Calu3 (cell line): ENCODE measurements around the gene SRPK2. TPM values are rescaled to one million over a fixed set of nuclear protein-coding genes. Genes with fewer than 3 reads are reported as not detected.

Experiments
- BruUV-seq: library from RNA; stranded (reverse); fragments of 400-500 nt; replicated peaks from 2 replicates; lab custom pipeline; 2021; lab: Mats Ljungman, UMichigan
- CTCF ChIA-PET: fragments of 300-600 bp; sonication (Branson Sonifier 250); formaldehyde crosslinking; loops from one replicate; lab custom pipeline; 2022; ENCODE audit warnings: antibody characterized with exemption; lab: Charles Lee
- DNase-seq: peaks from one replicate; pipeline ENCODE4 v3.0.0; 2022
- H3K27ac Mint-ChIP-seq: one replicate; pipeline ENCODE4 v1.8.0; 2022; ENCODE audit warnings: mixed read lengths; ENCODE audit not compliant: unreplicated experiment
- H3K27me3 Mint-ChIP-seq: one replicate; pipeline ENCODE4 v1.8.0; 2022; ENCODE audit warnings: mixed read lengths; ENCODE audit not compliant: unreplicated experiment
- H3K36me3 Mint-ChIP-seq: one replicate; pipeline ENCODE4 v1.8.0; 2022; ENCODE audit warnings: mild to moderate bottlenecking, moderate library complexity, mixed read lengths; ENCODE audit not compliant: insufficient read depth, unreplicated experiment
- H3K4me1 Mint-ChIP-seq: one replicate; pipeline ENCODE4 v1.8.0; 2022; ENCODE audit warnings: mild to moderate bottlenecking, low read depth, mixed read lengths; ENCODE audit not compliant: unreplicated experiment
- H3K4me3 Mint-ChIP-seq: one replicate; pipeline ENCODE4 v1.8.0; 2022; ENCODE audit warnings: mild to moderate bottlenecking, low read depth, moderate library complexity, mixed read lengths; ENCODE audit not compliant: unreplicated experiment
- H3K9me3 Mint-ChIP-seq: one replicate; pipeline ENCODE4 v1.8.0; 2022; ENCODE audit warnings: low read depth, mixed read lengths; ENCODE audit not compliant: unreplicated experiment
- CTCF ChIP-seq: fragments of 200-600 bp; IDR thresholded peaks from one replicate; pipeline ENCODE4 v1.8.0; 2022; ENCODE audit warnings: antibody characterized with exemption; ENCODE audit not compliant: unreplicated experiment
- intact Hi-C: fragments of 100-400 bp; cut with micrococcal nuclease; formaldehyde crosslinking; loops from one replicate; pipeline ENCODE4 v1.10.0; 2022; ENCODE audit not compliant: unreplicated experiment
- total RNA-seq: library from RNA; stranded (reverse); gene quantifications from 2 replicates; pipeline ENCODE4 v1.2.3, GENCODE V29; 2022

Gene SRPK2
- total RNA-seq, 1 experiment from 2014 or later = 40.2 TPM

GRCh38 chr7:105156731-105157130 lies 232.0 kb downstream of the SRPK2 start:
- H3K4me3 Mint-ChIP-seq = no peak overlapping the region
- H3K27ac Mint-ChIP-seq = no peak overlapping the region
- H3K27me3 Mint-ChIP-seq = no peaks in the 10 kb centered on the region
- intact Hi-C loops = no loop called here
- CTCF ChIA-PET = no interaction called here
- no peak for TF ChIP-seq CTCF
- no peaks in the 10 kb centered on the region for H3K36me3 Mint-ChIP-seq
- no peaks in the 10 kb centered on the region for H3K9me3 Mint-ChIP-seq
- no TSS peak for BruUV-seq
- no peaks in the 10 kb centered on the region for H3K4me1 Mint-ChIP-seq
- no peak for DNase-seq

- CTCF ChIA-PET = no interaction called here
- DNase-seq = no peak
- TF ChIP-seq CTCF = no peak
- H3K4me1 Mint-ChIP-seq = peaks cover 8% of the 10 kb centered on the region
- no peaks in the 10 kb centered on the region for H3K36me3 Mint-ChIP-seq
- no peaks in the 10 kb centered on the region for H3K27me3 Mint-ChIP-seq
- intact Hi-C loops = loop anchor here (5.0 kb wide), 1 partner anchor 183 kb away; no protein-coding TSS in a partner anchor
- H3K27ac Mint-ChIP-seq = no peak overlapping the region
- H3K9me3 Mint-ChIP-seq = no peaks in the 10 kb centered on the region
- BruUV-seq = no TSS peak
- H3K4me3 Mint-ChIP-seq = no peak overlapping the region
These were observed 234.6 kb downstream of the SRPK2 start for GRCh38 chr7:105154084-105154483.

- Mint-ChIP-seq H3K27me3 (no peaks in the 10 kb centered on the region), H3K4me3 (no peak overlapping the region), H3K4me1 (peaks cover 10% of the 10 kb centered on the region), H3K27ac (no peak overlapping the region), H3K36me3 (no peaks in the 10 kb centered on the region), H3K9me3 (no peaks in the 10 kb centered on the region)
- CTCF ChIA-PET = no interaction called here
- no peak for DNase-seq
- BruUV-seq = no TSS peak
- TF ChIP-seq CTCF = no peak
- intact Hi-C loops = loop anchor here (5.0 kb wide), 1 partner anchor 184 kb away; no protein-coding TSS in a partner anchor
These were observed 235.2 kb downstream of the SRPK2 start for GRCh38 chr7:105153531-105153930.

GRCh38 chr7:105151152-105151551 lies 237.6 kb downstream of the SRPK2 start:
- H3K9me3 Mint-ChIP-seq = no peaks in the 10 kb centered on the region
- DNase-seq = no peak
- intact Hi-C loops = loop anchor here (5.0 kb wide), 1 partner anchor 186 kb away; no protein-coding TSS in a partner anchor
- H3K4me3 Mint-ChIP-seq = no peak overlapping the region
- BruUV-seq = no TSS peak
- CTCF ChIA-PET = no interaction called here
- H3K27ac Mint-ChIP-seq = no peak overlapping the region
- no peaks in the 10 kb centered on the region for H3K36me3 Mint-ChIP-seq
- no peak for TF ChIP-seq CTCF
- H3K27me3 Mint-ChIP-seq = no peaks in the 10 kb centered on the region
- peaks cover 10% of the 10 kb centered on the region for H3K4me1 Mint-ChIP-seq
